CD4-positive, alpha-beta T cell treated with Interleukin-17A for 4 hours (primary cell): Measurements from ENCODE around the gene SGCE.

Experiments
- DNase-seq: peaks from one replicate; pipeline ENCODE4 v3.0.0-alpha.2; 2020; ENCODE audit warnings: mixed read lengths

Gene SGCE

DNA sequence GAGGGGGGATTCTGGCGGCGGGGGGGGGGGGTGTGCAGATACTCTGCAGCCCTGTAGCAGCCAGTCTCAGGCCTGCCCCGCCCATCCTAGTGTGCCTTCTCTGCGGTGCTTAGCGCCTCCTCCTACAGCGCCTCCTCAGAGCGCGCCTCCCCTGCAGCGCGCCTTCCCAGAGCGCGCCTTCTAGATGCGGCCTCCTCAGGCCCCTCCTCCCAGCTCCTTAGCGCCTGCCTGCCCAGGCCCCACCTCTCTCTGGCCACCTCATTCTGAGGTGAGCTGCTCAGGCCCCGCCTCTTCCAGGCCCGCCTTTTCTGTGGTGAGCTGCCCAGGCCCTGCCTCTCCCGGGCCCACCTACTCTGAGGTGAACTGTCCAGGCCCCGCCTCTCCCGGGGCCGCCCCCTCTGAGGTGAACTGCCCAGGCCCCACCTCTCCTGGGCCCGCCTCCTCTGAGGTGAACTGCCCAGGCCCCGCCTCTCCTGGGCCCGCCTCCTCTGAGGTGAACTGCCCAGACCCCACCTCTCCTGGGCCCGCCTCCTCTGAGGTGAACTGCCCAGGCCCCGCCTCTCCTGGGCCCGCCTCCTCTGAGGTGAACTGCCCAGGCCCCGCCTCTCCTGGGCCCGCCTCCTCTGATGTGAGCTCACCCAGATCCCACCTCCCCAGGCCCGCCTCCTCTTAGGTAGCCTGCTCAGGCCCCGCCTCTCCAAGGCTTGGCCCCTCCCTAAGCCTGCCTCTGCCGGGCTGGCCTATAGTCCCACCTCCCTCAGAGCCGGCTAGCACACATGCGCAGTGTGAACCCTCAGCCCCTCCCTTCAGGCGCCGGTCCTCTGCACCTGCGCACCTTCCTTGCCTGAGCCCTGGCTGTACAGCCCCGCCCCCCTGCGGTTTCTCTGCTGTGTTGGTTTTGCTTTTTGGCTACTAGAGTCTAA, 2.1 kb upstream of the SGCE start:
- DNase-seq, result peak; percentile 95

DNA sequence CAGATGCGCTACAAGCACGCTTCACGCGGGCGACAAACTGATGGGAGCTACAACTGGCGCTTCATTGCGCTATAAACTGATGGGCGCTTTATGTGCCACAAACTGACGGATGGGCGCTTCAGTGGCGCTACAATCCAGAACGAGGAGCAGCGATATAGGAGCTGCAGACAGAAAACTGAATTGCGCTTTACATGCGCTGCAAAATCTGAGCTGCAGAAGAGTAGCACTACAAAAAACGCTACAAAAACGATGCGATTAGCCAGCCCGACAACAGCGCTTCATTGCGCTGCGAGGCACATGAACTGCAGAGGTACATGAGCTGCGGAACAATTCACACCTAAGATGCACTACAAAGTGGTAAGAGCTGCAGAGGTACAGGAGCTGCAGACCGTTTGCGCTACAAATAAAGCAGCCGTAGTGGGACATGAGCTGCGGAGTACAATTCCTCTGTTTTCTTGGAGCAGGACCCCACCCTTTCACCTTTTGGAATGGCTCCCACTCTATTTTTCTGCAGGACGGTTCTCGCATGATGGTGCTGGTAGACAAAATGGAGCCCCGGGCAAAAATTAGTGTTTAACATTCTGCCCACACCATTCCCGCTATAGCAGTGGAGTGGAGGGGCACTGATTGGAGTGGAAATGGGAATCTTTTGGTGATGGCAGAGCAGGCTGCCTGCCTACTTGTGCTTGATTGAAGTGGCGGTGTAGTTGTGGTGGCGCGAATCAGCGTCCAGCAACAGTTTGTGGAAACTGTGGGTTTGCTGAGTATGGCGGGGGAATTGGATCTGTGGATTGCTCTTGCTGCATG, 1.2 kb upstream of the SGCE start:
- DNase-seq, result peak; percentile 32

DNA sequence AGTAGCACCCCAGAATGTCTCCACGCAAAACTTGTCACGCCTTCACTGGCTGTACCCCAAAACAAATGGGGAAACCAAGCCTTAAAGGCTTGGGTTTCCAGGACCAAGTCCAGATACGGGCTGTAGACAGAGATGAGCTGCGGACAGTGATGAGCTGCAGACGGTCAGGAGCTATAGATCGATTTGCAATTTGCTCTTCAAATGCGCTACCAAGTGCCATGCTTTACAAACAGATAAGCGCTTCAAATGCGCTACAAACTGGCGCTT, 658 bp upstream of the SGCE start:
- DNase-seq, result no peak

DNA sequence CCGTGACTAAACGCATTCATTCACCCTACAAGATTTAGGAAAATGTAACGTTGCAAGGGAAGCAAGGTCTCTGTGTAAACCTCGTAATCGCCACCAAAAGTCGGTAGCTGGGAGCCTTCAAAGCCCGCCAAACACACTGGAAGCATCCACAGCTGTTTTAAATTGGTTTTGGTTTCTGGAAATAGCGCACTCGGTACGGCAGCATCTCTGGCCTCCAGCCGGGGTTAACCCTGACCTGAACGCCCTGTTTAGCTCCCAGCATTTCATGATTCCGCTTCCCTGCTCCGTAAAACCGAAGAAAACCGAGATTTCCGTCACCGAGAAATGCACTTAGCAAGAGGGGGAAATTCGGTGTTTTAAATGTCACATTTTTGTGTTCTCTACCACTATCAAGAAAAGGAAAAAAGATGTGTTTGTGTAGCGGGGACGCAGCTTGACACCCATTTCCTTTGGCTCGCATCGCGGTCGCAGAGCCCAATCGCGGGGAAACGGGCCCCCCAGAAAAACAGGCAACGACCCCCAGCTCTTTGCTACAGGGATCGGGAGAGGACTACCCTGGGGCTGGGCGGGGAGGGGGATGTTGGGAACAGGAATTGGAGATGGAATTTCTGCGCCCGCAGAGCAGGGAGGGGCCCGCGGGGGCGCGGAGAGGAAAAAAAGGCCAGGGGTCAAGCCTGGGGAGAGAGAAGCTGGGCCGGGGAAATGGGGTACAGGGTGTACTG, 646 bp downstream of the SGCE start:
- no peak for DNase-seq

DNA sequence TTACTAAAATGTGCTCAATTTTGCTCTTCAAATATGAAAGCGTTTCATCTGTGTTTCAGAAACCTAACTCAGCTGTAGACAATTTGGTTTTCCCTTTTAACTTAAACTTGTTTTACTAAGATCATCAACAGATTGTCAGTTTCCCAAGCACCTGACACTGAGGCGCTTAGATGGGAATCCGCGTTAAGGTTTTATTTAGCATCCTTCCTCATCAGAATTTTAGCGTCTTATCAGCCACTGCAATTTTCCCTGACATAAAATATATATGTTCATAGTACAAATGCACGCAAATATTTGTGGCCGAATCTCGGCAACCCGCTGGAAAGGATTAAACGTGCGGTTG, 1.2 kb downstream of the SGCE start:
- DNase-seq, result no peak

DNA sequence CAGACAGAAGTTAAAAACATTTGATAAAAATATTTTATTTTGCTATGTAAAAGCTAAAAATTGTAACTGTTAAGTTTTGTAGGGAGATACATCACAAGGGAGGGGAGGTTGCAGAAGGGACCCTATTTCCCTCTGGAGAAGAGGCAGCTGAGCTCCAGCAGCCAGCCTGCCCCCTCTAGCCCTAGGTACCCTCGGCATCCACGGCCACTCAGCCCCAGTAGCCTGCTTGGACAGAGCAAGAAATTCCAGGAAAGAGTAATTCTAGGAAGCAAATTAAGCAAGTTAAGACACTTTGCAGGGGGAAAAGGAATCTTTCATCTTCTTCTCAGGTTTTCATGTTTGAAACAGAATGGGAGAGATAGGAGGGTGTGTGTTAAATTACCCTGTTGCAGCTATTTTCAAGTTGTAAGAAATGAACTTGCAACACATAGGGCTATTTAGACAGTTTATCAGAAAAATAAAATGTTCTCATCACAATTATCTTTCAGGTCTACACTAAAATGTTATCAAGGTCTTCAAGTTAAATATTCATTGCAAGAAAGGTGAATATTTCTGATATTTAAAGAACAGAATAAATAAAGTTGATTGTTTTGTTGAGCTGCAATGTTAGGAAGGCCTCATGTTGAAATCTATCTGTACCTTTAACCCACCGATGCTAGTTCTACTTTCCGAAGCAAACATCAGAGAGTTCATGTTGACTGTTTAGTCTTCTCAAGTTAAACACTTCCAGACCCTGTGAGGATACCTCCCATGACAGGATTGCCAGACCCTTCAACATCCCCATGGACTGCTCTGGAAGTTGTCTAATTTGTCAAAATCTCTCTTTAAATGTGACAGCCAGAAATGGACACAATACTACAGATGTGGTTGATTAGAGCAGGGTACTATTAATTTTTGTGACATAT, 5.5 kb downstream of the SGCE start:
- DNase-seq, result no peak

DNA sequence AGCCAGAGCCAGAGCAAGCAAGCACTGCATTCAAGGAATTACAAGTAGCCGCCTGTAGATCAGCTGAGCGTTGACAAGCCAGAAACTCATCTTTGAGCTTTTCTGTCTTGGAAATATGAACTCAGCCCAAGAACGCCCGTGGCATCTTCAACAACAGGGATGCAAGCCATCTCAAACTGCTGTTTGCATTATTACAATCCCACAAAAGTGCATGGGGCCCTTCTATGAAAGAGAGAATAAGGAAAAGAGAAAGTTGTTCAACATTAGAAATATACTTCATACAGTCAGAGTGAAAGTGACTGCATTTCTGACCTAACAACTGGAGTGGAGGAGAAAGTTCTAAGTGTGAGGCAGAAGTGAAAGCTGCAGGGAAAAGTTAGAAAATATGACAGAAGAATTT, 6.5 kb downstream of the SGCE start:
- DNase-seq, result no peak

DNA sequence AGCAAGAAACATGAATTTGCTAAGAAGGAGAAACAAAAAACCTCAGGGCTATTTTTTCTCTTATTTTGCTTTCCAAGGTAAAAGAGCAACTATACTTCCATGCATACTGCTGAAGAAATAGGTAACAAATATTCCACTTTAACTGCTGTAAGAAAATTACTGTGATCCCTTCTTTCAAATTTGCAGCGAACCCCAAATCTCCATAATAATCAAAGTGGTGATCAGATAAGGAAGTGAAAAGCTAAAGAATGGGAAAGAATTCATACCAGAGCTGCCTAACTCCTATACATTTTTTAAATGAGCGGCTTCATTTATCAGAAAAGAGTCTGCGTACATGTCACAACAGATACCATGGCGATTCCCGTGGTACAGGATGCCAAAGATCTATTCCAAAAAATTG, 7.2 kb downstream of the SGCE start:
- no peak for DNase-seq

DNA sequence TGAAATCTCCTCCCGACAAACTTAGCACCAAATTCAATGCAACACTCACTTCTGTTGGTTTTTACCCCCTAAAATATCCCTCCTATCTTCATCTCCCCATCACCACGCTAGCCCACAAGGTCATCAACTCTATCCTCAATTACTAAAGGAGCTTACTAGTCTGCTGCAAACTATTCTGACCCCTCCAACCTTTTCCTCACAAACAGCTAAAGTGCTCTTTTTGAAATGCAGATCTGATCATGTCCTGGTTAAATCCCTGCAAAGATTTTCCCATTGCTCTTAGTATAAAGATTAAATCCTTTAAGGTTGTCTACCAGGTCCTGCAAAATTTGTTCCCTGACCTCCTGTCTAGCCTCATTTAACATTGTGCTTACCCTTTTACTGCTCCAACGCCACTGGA, 8.6 kb downstream of the SGCE start:
- no peak for DNase-seq

DNA sequence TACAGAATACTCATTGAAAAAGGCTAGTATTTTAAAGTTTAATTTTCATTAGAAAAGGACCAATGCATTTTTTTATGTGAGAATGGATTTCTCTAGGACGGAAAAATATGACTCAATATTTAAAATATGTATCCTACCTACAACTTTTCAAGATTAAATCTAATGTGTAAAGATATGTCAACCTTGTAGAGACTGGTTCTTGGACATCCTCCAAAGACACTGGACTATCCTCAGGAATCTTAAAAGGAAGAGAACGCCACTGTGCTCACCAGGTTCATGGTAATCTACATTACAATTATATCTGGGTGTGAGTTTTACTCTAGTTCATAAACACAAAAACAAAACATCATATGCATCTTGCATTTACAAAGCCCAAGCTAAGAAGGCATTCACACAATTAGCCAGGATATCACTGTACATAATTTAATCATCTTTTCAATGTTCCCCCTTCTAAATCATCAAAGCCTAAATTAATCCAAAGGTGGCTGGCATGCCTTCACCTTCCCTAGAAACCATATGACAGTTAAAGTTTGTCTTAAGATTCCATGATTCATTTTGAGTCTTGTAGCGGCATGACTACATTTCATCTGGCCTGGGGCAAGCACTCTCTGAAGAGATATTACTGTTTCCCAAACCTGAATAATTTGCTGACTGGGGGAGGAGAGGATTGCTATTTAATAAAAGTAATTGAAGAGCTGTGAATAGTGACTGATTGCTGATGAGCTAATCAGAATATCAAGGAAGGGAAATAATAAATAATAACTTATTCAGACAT, 12.0 kb downstream of the SGCE start:
- DNase-seq, result no peak

DNA sequence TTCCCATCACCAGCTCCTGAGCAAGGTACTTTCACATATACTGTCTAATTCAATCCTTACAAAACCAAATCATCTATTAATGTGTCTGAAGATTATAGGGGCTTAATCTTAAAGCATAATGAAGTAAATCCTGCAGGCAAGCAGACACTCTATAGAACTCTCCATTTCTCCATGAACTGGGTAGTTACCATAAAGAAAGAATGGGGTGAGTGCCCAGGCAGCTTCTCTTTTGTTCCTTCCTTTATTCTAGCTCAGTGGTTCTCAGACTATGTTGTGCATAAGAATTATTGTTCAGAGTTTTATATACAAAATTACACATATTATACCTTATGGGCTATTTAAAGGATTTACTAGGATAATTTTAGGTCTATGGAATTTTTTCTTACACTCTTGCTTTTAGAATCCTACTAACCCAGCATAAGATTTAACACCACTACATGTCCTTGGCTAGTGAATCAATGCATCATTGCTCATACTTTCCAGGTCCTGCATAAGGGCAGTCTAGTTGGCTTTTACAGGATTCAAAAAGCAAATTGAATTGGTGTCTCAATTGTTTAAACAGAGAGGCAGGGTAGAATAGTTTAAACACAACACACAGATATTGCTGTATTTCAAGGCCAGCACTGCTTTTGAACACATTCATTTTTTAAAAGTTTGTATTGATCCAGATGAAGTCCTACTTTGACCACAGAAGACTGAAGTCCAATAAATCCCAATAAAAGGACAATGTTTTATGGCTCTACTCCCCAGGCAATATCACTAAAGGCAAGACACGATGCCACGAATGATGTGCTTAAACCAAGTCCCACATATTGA, 12.9 kb downstream of the SGCE start:
- DNase-seq, result no peak

DNA sequence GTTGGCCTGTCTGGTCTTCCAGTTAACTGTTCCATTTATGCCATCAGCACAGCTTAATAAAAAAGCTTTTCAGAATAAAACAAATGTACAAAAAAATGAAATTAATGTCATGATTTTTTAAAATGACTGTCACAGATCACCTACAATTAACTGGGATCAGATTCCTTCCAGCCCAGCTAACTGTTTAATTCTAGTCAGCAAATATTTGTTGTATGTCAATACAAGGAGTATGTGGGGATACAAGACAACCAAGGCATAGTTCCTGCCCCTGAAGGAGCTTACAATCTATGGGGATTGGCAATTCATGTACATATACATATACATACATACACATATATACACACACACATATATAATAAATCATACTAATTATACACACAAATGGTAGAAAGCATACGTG, 16.5 kb downstream of the SGCE start:
- no peak for DNase-seq

DNA sequence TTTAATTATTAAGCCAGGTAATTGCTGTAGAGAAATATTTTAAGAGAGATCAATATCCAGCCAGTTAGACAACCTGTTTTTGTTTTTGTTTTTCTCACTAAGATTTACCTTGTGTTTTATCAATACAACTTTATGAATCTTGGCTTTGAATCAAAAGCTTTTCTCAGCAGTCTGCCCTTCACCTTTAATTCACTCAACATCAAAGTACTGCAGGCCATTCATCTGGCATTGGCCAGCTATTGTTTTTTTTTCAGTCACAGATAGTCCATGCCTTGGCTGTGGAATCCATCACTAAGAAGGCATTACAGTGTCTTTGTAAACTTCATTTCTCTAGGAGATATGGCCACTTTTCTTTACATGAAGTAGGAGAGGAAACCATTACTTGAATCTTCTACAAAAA, 20.2 kb downstream of the SGCE start:
- DNase-seq, result no peak

DNA sequence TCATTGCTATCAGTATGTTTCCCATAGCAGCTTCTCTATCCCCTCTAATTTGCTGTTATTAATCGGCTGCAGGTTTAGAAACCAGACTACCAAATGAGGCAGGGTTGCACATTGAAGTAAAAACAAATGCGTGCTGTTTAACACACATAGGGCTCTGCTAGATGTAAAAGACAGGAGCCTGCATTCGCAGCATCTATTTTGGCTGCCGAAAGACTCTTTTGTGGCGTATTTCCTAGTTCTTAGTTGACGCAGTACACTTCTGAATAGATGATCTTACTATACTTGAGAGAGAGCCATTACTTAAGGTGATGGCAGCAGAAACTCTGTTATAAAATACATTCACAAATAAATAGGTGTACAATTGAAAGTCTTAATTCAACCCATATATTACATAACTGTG, 21.4 kb downstream of the SGCE start:
- no peak for DNase-seq

DNA sequence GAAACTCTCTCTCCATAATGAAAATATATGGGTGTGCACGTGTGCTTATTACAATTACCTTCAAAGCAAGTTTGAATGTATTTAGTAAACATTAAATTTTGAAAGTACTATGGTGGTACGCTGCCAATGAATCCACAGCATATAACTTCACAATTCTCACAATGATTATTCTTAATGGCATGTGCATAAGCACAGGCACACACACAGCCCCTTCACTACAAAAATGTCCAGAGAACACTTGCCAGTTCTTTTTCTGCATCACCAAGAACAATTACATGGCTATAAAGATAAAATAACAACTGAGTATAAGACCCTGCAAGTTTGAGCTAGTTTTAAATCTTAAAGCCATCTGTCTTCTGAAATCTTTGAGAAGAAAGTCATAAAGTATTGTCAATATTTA, 22.2 kb downstream of the SGCE start:
- DNase-seq, result no peak

DNA sequence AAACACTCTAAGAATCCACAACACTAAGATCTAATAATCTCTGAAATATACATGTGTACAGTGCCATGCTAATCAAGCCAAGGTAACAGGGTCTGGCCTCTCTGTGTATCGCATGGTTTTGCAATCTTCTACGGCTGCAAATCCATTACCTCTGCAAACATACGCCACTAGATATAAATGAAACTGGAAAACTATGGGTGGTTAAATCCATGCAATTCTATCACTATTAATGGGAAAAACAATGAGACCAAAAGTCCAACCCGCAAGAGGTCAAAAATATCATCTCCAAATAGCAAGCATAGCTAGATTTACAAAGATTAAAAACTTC, 23.0 kb downstream of the SGCE start:
- no peak for DNase-seq

DNA sequence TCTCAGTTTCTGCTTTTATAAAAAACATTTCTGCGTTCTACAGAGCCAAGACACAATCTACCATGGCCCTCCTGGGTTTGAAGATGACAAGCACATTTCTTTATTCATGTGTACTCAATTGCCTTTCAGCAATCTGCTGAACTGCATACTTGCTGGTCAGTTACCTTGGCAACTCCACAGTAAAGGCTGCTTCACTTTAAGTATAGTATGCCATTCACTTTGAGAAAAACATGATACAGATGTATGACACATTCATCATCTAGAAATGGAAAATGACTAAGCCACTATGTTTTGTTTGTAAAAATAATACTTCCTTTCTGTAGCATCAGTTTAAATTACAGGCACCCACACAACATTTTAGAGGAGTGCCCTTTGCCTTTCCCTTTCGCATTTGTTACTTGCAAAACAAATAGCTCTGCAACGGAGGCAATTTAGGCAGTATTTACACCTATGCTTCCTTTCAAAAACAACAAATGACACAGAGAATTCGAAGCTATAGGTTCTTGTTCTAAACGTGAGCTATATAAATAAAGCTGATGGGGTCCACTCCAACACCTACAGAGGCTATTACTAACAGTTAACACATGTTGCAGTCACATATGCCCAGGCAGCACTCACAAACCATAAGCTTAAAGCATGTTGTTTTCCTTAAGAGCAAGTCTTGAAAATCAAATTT, 23.5 kb downstream of the SGCE start:
- no peak for DNase-seq

DNA sequence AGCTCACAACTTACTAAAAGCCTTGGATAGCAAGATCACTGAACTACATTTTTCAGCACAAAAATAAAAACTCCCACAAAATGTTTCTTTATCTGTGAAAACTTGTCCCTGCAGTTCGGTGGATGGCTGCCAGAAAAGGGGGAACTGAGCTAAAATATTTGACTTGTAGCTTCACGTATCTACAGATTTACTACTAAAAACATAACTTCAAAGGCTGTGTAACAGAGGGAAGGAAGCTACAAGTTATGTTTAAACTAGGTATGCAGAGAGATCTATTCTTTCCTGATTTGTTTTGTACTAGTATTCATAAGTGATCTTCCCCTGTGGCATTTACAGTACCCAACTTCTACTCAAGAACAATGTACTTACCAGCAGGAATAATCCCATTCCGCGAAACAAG, 25.1 kb downstream of the SGCE start:
- no peak for DNase-seq

DNA sequence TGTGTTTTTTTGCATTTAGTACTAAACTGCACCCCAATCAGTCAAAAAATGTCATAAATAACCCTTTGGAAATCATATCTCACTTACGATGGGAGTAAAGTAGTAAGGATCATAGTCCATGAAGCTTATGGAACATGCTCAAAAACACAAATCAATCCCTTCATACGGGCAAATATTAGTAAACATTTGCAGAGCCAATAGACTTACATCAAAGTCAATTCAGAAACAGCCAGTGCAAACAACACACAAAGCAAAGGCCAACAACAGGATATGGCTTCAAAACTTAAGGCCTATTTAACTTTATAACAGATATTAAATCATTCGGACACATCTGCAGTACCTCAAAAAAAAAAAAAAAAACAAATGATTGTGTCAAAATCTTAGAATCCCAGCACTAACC, 32.1 kb downstream of the SGCE start:
- DNase-seq, result no peak

DNA sequence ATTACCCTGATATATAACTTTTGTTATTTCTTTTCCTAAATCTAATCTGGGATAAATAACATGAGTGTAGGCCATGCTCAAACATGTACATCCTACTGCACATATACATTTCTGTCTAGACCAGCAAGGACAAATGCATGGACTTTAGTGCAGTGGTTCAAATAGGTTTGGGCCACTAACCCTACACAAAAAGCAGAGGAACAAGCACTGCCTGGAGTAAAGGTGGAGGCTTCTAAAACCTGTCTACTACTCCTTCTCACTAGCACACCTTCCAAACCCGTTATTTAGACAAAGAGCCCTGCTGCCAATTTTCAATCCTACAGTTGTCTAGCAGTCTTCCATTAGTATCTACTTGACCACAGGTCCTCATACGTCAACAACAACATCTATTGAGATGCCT, 34.8 kb downstream of the SGCE start:
- DNase-seq, result no peak

DNA sequence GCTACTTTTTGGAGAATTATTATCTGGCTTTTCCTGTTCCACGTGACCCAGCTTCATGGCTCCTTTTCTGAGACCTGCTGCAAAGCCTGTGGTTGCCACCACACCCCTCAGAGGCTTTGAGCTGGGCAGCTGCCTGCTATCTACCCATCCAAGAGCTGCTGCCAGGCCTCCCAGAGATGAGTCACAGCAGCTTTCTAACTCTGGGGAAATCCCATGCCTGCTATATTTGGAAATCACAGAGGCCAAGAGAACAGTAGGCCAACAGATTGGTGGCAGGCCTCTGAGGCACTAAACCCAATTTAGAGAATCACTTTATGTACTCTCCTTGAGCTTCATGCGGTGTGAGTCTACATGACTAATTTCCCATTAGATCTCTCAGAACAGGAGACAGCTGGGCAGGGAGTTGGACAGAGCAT, 35.2 kb downstream of the SGCE start:
- DNase-seq, result peak; percentile 6
